HUES64 (cell line): ENCODE results near the gene PFDN2.

Experiments used
- H3K27ac ChIP-seq: 2 replicates; pipeline ENCODE4 v1.7.0; 2013; ENCODE audit warnings: low read depth, low read length, inconsistent platforms
- H3K27me3 ChIP-seq: 2 replicates; pipeline ENCODE4 v1.6.1; 2013; ENCODE audit warnings: mild to moderate bottlenecking, low read length; ENCODE audit not compliant: insufficient read depth
- H3K36me3 ChIP-seq: 2 replicates; pipeline ENCODE4 v1.6.1; 2013; ENCODE audit warnings: mild to moderate bottlenecking, low read length; ENCODE audit not compliant: insufficient read depth
- H3K4me1 ChIP-seq: 2 replicates; pipeline ENCODE4 v1.6.1; 2013; ENCODE audit warnings: mild to moderate bottlenecking, low read length, moderate library complexity; ENCODE audit not compliant: insufficient read depth
- H3K4me3 ChIP-seq: 2 replicates; pipeline ENCODE4 v1.5.1; 2013; ENCODE audit warnings: mild to moderate bottlenecking, low read length, moderate library complexity
- H3K9ac ChIP-seq: 2 replicates; pipeline ENCODE4 v1.6.1; 2013; ENCODE audit warnings: mild to moderate bottlenecking, low read depth, low read length
- H3K9me3 ChIP-seq: 2 replicates; pipeline ENCODE4 v1.6.1; 2013; ENCODE audit warnings: low read depth, low read length; ENCODE audit not compliant: insufficient read depth
- WGBS: fragments of 150-250, 120-280 bp; methylation state at CpG from one replicate; pipeline ENCODE4 v1.1.7; 2013; ENCODE audit warnings: missing lambda C conversion rate; 5-methylcytosine and 5-hydroxymethylcytosine counted together

PFDN2 gene

GRCh38 chr1:161159913-161160243, 42.0 kb upstream of the PFDN2 start:
- WGBS = 19% methylated on average over 11 of the region's 11 CpGs
- Histone ChIP-seq H3K36me3 (peaks cover 51% of the 10 kb centered on the region), H3K9ac (peak overlapping the region; percentile 84), H3K9me3 (no peaks in the 10 kb centered on the region), H3K4me1 (peaks cover 10% of the 10 kb centered on the region; the same call in 1 of the 2 replicates), H3K27me3 (no peaks in the 10 kb centered on the region), H3K4me3 (peak overlapping the region; percentile 75), H3K27ac (peak overlapping the region; percentile 80)

DNA sequence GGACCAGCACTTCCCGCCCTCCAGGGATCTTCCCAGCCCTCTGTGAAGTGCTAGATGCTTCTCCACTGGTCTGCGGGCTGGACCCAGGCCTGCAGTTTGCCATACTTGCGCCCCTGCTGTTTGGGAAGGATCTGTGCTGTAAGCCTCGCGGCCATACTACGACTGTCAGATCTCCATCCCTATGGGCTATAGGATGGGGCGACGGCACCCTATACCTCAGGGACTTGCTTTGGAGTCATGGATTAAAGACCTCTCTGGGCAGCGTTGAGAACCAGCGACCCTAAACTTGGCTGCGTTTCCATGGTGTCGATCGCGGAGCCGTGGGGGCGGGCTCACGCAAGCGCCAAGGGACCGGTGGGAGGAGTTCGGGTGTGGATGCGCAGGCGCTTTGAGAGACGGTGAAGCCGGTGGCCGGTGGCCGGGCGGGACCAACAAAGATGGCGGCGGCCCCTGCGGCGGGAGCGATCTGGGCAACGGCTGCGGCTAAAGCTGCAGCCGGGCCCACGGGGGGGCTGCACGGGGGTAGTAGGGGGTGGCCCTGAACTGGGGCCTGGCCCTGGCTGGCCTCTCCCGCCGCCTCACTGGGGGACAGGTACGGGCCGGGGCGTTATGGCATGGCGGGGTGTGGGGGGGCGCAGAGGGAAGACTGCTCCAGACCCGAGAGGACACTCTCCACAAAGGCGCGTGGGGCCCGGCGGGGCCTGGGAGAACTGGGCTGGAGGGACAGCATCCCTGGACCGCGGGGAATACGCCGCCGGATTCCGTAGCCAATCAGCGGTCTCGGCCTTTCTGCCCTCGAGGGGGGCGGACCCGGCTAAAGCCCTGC, 41.5 kb upstream of the PFDN2 start, which contains the start of gene USP21:
TSS of gene USP21 (plus strand) at position 414 of the 826 bp plus-strand sequence. CDS start 1,141 bp downstream, outside the sequence.
- Histone ChIP-seq H3K4me3 (peak within 1 kb of the TSS; percentile 75), H3K27ac (peak within 1 kb of the TSS; percentile 80), H3K36me3 (peaks cover 45% of the 10 kb centered on the region), H3K27me3 (no peaks in the 10 kb centered on the region), H3K9me3 (no peaks in the 10 kb centered on the region), H3K4me1 (peaks cover 10% of the 10 kb centered on the region; the same call in 1 of the 2 replicates), H3K9ac (peak within 1 kb of the TSS; percentile 84)
- whole genome bisulfite sequencing = 2% methylated on average over 60 of the region's 60 CpGs

DNA sequence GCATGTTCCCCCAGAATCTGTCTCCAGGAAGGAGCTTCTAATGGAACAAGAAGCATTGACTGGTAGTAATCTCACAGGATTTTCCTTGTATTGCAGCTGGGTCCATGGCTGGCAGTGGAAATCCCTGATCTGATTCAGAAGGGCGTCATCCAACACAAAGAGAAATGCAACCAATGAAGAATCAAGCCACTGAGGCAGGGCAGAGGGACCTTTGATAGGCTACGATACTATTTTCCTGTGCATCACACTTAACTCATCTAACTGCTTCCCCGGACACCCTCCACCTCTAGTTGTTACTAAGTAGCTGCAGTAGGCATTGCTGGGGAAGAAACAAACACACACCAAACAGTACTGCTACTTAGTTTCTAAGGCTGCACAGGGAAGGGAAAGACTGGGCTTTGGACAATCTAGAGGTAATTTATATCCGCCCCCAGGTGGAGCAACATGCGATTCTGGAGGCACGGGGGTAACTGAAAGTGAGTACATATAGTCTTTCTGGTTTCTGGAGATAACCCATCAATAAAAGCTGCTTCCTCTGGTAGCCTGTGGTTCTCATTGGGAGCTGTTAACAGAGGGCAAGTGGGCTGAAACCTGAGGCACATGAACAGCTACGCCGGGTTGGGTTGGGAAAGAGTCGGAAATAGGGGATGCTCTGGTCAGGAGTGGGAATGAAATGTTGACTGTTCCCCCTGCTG, 40.6 kb upstream of the PFDN2 start:
- H3K27me3 ChIP-seq = no peaks in the 10 kb centered on the region
- H3K36me3 ChIP-seq = peaks cover 41% of the 10 kb centered on the region
- no peaks in the 10 kb centered on the region for H3K9me3 ChIP-seq
- peaks cover 10% of the 10 kb centered on the region; the same call in 1 of the 2 replicates for H3K4me1 ChIP-seq
- H3K27ac ChIP-seq = no peak overlapping the region
- H3K4me3 ChIP-seq = peak overlapping the region; percentile 75
- H3K9ac ChIP-seq = peak overlapping the region; percentile 58
- 89% methylated on average over 9 of the region's 9 CpGs for WGBS

- Histone ChIP-seq H3K9me3 (no peaks in the 10 kb centered on the region), H3K27me3 (no peaks in the 10 kb centered on the region), H3K36me3 (peaks cover 37% of the 10 kb centered on the region), H3K27ac (no peak overlapping the region), H3K4me3 (no peak overlapping the region), H3K4me1 (peaks cover 10% of the 10 kb centered on the region; the same call in 1 of the 2 replicates), H3K9ac (no peak overlapping the region)
- 95% methylated on average over 1 of the region's 1 CpG for WGBS
Measured at GRCh38 chr1:161157867-161158266, 40.0 kb upstream of the PFDN2 start.

DNA sequence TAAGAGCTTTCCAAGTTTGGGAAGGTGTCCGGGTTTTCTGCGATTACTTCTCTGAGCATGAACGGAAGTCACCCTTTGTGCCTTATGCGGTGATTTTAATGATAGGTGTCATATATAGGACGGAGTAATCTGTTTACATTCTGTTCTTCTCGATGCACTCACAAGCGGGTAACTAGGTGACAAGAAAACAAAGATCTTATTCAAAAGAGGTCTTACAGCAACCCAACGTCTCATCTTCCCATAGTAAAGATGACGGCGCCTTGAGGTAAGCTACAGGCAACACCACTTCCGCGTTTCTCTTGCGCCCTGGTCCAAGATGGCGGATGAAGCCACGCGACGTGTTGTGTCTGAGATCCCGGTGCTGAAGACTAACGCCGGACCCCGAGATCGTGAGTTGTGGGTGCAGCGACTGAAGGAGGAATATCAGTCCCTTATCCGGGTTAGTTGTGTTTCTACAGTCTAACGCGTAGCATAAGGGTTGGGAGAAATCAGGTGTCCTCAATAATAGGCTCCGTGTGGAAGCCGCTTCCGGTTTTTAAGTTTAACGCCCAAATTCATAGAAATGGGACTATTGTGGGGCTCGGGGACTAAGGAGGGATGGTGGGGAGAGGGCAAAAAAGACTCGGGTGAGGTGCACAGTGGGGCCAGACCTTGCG, 36.0 kb upstream of the PFDN2 start, which contains the start of gene UFC1:
TSS of gene UFC1 (plus strand) at position 297 of the 656 bp plus-strand sequence. CDS start at position 317, 20 bp downstream.
- Histone ChIP-seq H3K9me3 (no peaks in the 10 kb centered on the region), H3K36me3 (peaks cover 19% of the 10 kb centered on the region), H3K27ac (peak within 1 kb of the TSS; percentile 84), H3K4me1 (peaks cover 4% of the 10 kb centered on the region; the same call in 1 of the 2 replicates), H3K27me3 (no peaks in the 10 kb centered on the region), H3K4me3 (peak within 1 kb of the TSS; percentile 68), H3K9ac (peak within 1 kb of the TSS; percentile 92)
- 1% methylated on average over 33 of the region's 33 CpGs for WGBS

DNA sequence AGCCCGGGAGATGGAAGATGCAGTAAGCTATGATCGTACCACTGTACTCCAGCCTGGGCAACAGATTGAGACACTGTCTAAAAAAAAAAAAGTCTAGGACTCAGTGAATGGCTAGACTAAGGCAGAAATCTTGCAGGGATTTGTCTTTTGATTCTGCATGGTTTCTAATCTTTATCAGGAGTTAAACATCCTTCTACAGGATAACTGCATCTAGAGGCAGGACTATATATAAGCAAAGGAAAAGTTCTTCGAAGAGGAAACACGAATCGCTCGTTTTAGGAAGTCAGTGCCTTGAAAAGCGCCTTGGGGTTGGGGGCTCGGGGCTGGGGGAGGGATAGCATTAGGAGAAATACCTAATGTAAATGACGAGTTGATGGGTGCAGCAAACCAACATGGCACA, 35.3 kb upstream of the PFDN2 start:
- no peaks in the 10 kb centered on the region for H3K27me3 ChIP-seq
- peak overlapping the region; percentile 68 for H3K4me3 ChIP-seq
- H3K9ac ChIP-seq = peak overlapping the region; percentile 92; the same call in 1 of the 2 replicates
- peak overlapping the region; percentile 60; the same call in 1 of the 2 replicates for H3K27ac ChIP-seq
- H3K36me3 ChIP-seq = peaks cover 15% of the 10 kb centered on the region
- no peaks in the 10 kb centered on the region for H3K4me1 ChIP-seq
- H3K9me3 ChIP-seq = no peaks in the 10 kb centered on the region
- 36% methylated on average over 8 of the region's 9 CpGs for WGBS

GRCh38 chr1:161145832-161146231, 28.0 kb upstream of the PFDN2 start:
- Histone ChIP-seq H3K36me3 (no peaks in the 10 kb centered on the region), H3K27me3 (no peaks in the 10 kb centered on the region), H3K9me3 (no peaks in the 10 kb centered on the region), H3K4me1 (no peaks in the 10 kb centered on the region), H3K9ac (no peak overlapping the region), H3K4me3 (no peak overlapping the region), H3K27ac (no peak overlapping the region)
- whole genome bisulfite sequencing = 94% methylated on average over 3 of the region's 3 CpGs

- Histone ChIP-seq H3K27ac (no peak overlapping the region), H3K36me3 (no peaks in the 10 kb centered on the region), H3K9ac (no peak overlapping the region), H3K4me3 (no peak overlapping the region), H3K27me3 (no peaks in the 10 kb centered on the region), H3K9me3 (no peaks in the 10 kb centered on the region), H3K4me1 (no peaks in the 10 kb centered on the region)
- WGBS = 97% methylated on average over 29 of the region's 29 CpGs
Measured at GRCh38 chr1:161140755-161141400, 23.0 kb upstream of the PFDN2 start.

- Histone ChIP-seq H3K9ac (no peak overlapping the region), H3K4me3 (no peak overlapping the region), H3K4me1 (no peaks in the 10 kb centered on the region), H3K36me3 (peaks cover 3% of the 10 kb centered on the region; the same call in 1 of the 2 replicates), H3K27me3 (no peaks in the 10 kb centered on the region), H3K27ac (no peak overlapping the region), H3K9me3 (no peaks in the 10 kb centered on the region)
- WGBS = 83% methylated on average over 1 of the region's 1 CpG
Measured at GRCh38 chr1:161139766-161140165, 21.9 kb upstream of the PFDN2 start.

DNA sequence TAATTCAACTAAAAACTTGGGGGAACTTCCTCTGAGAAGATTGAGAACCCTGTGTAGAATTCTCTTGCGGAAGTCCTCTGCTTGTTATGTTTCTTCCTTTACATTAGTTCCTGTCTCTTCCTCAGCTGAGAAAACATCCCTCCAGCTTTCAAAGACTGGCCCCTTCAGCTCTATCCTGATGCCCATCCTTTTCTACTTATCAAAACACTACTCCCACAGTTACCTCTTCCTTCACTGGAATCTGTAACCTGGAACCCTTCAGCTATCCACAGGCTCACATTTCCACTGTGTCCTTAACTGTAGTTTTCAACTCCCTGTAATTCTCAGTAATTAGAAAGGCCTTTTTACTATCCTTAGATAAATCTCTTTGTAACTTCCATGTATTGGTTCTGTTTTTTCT, 20.6 kb upstream of the PFDN2 start:
- Histone ChIP-seq H3K9me3 (no peaks in the 10 kb centered on the region), H3K36me3 (peaks cover 3% of the 10 kb centered on the region; the same call in 1 of the 2 replicates), H3K4me1 (no peaks in the 10 kb centered on the region), H3K27me3 (no peaks in the 10 kb centered on the region), H3K27ac (no peak overlapping the region), H3K4me3 (no peak overlapping the region), H3K9ac (no peak overlapping the region)
- 92% methylated on average over 1 of the region's 1 CpG for WGBS
